ENCODE data around the gene TXNIP. TPM values are rescaled to one million over a fixed set of nuclear protein-coding genes. Genes with fewer than 3 reads are reported as not detected.

Gene TXNIP
- total RNA-seq, 1 experiment from 2014 or later = 2.5 TPM

DNA sequence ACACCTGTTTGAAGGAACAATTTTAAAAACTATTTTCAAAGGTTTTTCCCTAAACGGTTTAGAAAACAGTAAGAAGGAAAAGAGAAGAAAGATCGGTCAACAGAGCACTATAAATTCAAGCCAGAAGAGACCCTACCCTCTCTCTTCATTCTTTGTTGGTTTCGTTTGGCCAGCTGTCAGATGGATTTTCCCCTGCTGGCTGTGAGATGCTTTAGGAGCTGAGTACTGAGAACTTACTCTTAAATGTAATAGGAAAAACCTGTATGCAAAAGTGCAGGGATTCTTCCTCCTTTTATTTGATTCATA, 1.3 kb upstream of the TXNIP start:
- intact Hi-C loops (cut with micrococcal nuclease) = no loop called here
- no peaks in the 10 kb centered on the region for H4K20me1 ChIP-seq (ENCODE audit: insufficient read depth)
- BruUV-seq (replicated peaks) = no TSS peak
- POLR2A ChIA-PET = interaction anchor here (1.4 kb wide), 1 partner anchor 10 kb away, joined by 3 read pairs; no protein-coding TSS in a partner anchor
- H3K4me3 ChIP-seq (replicated peaks in 1 of 2; ENCODE audit: low read depth in 1 of 2, low read length in 2 of 2) = no peak overlapping the region
- H3K9me2 ChIP-seq (ENCODE audit: insufficient read depth) = no peaks in the 10 kb centered on the region
- RAD21 ChIA-PET (ENCODE audit: low non-redundant PET in 1 of 2, low total read pairs in 2 of 2, uncharacterized antibody in 2 of 2, unreplicated experiment in 2 of 2) = no interaction called here
- H3K4me1 ChIP-seq (ENCODE audit: control insufficient read depth in 1 of 2, insufficient read depth in 2 of 2, low read length in 2 of 2) = no peaks in the 10 kb centered on the region
- H3K9ac ChIP-seq (ENCODE audit: low read length) = no peak overlapping the region
- no peak overlapping the region for H3K27ac ChIP-seq (ENCODE audit: low read depth, low read length)
- H3K36me3 ChIP-seq (ENCODE audit: control insufficient read depth in 1 of 2, insufficient read depth in 2 of 2, low read length in 2 of 2) = no peaks in the 10 kb centered on the region
- no peaks in the 10 kb centered on the region for H3K9me3 ChIP-seq (ENCODE audit: control insufficient read depth in 1 of 2, insufficient read depth in 1 of 2, low read depth in 1 of 2, low read length in 2 of 2)
- no peak overlapping the region for H3K4me2 ChIP-seq (ENCODE audit: low read length)
- no peaks in the 10 kb centered on the region for H3K27me3 ChIP-seq (ENCODE audit: insufficient read depth, low read length)
- DNase-seq (ENCODE audit: low read depth, low spot score) = no peak
- no peak overlapping the region for H2AFZ ChIP-seq (ENCODE audit: low read depth, low read length, poor library complexity, severe bottlenecking)
- CTCF ChIA-PET = interaction anchor here (0.9 kb wide), 1 partner anchor 9 kb away, joined by 4 read pairs; no protein-coding TSS in a partner anchor
- ATAC-seq = no peak
- no peaks in the 10 kb centered on the region for H3K79me2 ChIP-seq (ENCODE audit: insufficient read depth, low read length)
- no peak for TF ChIP-seq EGR1 (IDR thresholded peaks at IDR 0.05; ENCODE audit: low read depth)
- TF ChIP-seq EZH2phosphoT487 (IDR thresholded peaks at IDR 0.05; ENCODE audit: borderline replicate concordance) = no peak
- no peak for TF ChIP-seq EZH2 (IDR thresholded peaks at IDR 0.05)
- TF ChIP-seq FOSL1 (IDR thresholded peaks at IDR 0.05; ENCODE audit: low read depth) = no peak
- no peak for TF ChIP-seq CEBPB (IDR thresholded peaks at IDR 0.05; ENCODE audit: low read depth)
- no peak for TF ChIP-seq TCF7L2 (IDR thresholded peaks at IDR 0.05; ENCODE audit: borderline replicate concordance, extremely low read depth, insufficient read depth, insufficient read length)
- TF ChIP-seq, protein P1, sequence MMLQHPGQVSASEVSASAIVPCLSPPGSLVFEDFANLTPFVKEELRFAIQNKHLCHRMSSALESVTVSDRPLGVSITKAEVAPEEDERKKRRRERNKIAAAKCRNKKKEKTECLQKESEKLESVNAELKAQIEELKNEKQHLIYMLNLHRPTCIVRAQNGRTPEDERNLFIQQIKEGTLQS (IDR thresholded peaks at IDR 0.05) = no peak
- TF ChIP-seq RAD21 (IDR thresholded peaks at IDR 0.05; ENCODE audit: low read depth) = no peak
- TF ChIP-seq POLR2AphosphoS5 (IDR thresholded peaks at IDR 0.05; ENCODE audit: low read depth, low read length) = no peak
- TF ChIP-seq JUND (IDR thresholded peaks at IDR 0.05) = no peak

DNA sequence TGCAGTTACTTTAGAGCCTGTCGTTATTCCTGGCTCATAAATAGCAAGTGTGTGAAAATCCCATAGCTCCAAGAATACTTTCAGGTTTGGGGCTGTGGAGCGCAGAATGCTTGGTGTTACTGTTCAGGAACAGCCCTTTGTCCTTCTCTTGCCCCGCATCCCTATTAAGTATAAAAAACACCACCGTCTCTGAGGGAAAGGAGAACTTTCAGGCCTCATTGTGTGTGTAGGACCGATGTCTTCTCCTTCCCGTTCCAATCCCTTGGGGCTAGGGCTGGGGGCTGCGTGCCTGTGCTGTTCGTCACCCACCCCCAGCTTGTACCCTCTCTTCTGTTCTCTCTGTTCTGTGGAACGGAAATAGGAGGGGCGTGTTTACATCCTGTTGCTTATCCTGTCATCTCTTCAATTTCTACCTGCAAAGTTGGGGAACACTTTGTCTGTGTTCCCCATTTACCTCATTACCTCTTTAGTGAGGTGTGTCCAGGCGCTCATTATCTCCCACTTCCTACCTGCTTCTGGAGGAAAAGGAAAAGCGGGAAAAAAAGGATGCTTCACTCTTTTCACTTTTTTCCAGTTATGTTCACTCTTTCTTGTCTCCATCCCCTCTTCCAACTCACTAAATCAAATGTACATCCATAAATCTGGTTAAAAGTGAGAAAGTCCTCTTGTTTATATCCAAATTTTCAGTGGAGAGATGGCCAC, 788 bp upstream of the TXNIP start:
- ATAC-seq = no peak
- ChIA-PET POLR2A (interaction anchor here (1.4 kb wide), 1 partner anchor 10 kb away, joined by 3 read pairs; no protein-coding TSS in a partner anchor), RAD21 (ENCODE audit: low non-redundant PET in 1 of 2, low total read pairs in 2 of 2, uncharacterized antibody in 2 of 2, unreplicated experiment in 2 of 2) (no interaction called here), CTCF (no interaction called here)
- no peaks in the 10 kb centered on the region for H3K79me2 ChIP-seq (ENCODE audit: insufficient read depth, low read length)
- no peaks in the 10 kb centered on the region for H3K9me2 ChIP-seq (ENCODE audit: insufficient read depth)
- no peak overlapping the region for H3K4me2 ChIP-seq (ENCODE audit: low read length)
- H3K36me3 ChIP-seq (ENCODE audit: control insufficient read depth in 1 of 2, insufficient read depth in 2 of 2, low read length in 2 of 2) = no peaks in the 10 kb centered on the region
- H3K4me1 ChIP-seq (ENCODE audit: control insufficient read depth in 1 of 2, insufficient read depth in 2 of 2, low read length in 2 of 2) = no peaks in the 10 kb centered on the region
- no peak overlapping the region for H2AFZ ChIP-seq (ENCODE audit: low read depth, low read length, poor library complexity, severe bottlenecking)
- H4K20me1 ChIP-seq (ENCODE audit: insufficient read depth) = no peaks in the 10 kb centered on the region
- no peak for DNase-seq (ENCODE audit: low read depth, low spot score)
- H3K9me3 ChIP-seq (ENCODE audit: control insufficient read depth in 1 of 2, insufficient read depth in 1 of 2, low read depth in 1 of 2, low read length in 2 of 2) = no peaks in the 10 kb centered on the region
- H3K9ac ChIP-seq (ENCODE audit: low read length) = no peak overlapping the region
- no peaks in the 10 kb centered on the region for H3K27me3 ChIP-seq (ENCODE audit: insufficient read depth, low read length)
- TF ChIP-seq POLR2AphosphoS5 (IDR thresholded peaks at IDR 0.05; ENCODE audit: low read depth, low read length) = no peak
- TF ChIP-seq SP1 (IDR thresholded peaks at IDR 0.05; ENCODE audit: low read depth) = no peak
- TF ChIP-seq EZH2phosphoT487 (IDR thresholded peaks at IDR 0.05; ENCODE audit: borderline replicate concordance) = no peak
- no peak for TF ChIP-seq EGR1 (IDR thresholded peaks at IDR 0.05; ENCODE audit: low read depth)
- TF ChIP-seq, protein P1 (IDR thresholded peaks at IDR 0.05) = no peak
- TF ChIP-seq, protein P2, sequence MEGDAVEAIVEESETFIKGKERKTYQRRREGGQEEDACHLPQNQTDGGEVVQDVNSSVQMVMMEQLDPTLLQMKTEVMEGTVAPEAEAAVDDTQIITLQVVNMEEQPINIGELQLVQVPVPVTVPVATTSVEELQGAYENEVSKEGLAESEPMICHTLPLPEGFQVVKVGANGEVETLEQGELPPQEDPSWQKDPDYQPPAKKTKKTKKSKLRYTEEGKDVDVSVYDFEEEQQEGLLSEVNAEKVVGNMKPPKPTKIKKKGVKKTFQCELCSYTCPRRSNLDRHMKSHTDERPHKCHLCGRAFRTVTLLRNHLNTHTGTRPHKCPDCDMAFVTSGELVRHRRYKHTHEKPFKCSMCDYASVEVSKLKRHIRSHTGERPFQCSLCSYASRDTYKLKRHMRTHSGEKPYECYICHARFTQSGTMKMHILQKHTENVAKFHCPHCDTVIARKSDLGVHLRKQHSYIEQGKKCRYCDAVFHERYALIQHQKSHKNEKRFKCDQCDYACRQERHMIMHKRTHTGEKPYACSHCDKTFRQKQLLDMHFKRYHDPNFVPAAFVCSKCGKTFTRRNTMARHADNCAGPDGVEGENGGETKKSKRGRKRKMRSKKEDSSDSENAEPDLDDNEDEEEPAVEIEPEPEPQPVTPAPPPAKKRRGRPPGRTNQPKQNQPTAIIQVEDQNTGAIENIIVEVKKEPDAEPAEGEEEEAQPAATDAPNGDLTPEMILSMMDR (IDR thresholded peaks at IDR 0.05 in 2 of 3, conservative IDR thresholded peaks at IDR 0.05 in 1 of 3; ENCODE audit: borderline replicate concordance in 1 of 3, insufficient read depth in 1 of 3, low read depth in 2 of 3, low read length in 2 of 3) = no peak
- TF ChIP-seq CBX3 (IDR thresholded peaks at IDR 0.05; ENCODE audit: low read depth) = no peak
- TF ChIP-seq SRF (IDR thresholded peaks at IDR 0.05; ENCODE audit: low read depth) = no peak
- no peak for TF ChIP-seq FOSL1 (IDR thresholded peaks at IDR 0.05; ENCODE audit: low read depth)
- TF ChIP-seq YY1 (IDR thresholded peaks at IDR 0.05; ENCODE audit: extremely low read depth, insufficient replicate concordance, low read depth, low read length) = no peak
- no peak for TF ChIP-seq ZFX (IDR thresholded peaks at IDR 0.05)
- H3K4me3 ChIP-seq (replicated peaks in 1 of 2; ENCODE audit: low read depth in 1 of 2, low read length in 2 of 2) = no peak overlapping the region
- BruUV-seq (replicated peaks) = no TSS peak
- no peak overlapping the region for H3K27ac ChIP-seq (ENCODE audit: low read depth, low read length)
- intact Hi-C loops (cut with micrococcal nuclease) = no loop called here
